HTR-8/SVneo (cell line): ENCODE data around the gene DELE1.
A peak's percentile ranks its signal among the peaks of the same experiment; 100 is the strongest.

Source experiments
- DNase-seq: peaks from one replicate; pipeline ENCODE4 v3.0.0; 2011; ENCODE audit warnings: low spot score, mixed read lengths; ENCODE audit not compliant: insufficient read length
- FAIRE-seq: peaks from 2 replicates; lab custom pipeline; 2011; peaks lifted over from hg19 to GRCh38; lab: Jason Lieb, UNC

DELE1 gene

DNA sequence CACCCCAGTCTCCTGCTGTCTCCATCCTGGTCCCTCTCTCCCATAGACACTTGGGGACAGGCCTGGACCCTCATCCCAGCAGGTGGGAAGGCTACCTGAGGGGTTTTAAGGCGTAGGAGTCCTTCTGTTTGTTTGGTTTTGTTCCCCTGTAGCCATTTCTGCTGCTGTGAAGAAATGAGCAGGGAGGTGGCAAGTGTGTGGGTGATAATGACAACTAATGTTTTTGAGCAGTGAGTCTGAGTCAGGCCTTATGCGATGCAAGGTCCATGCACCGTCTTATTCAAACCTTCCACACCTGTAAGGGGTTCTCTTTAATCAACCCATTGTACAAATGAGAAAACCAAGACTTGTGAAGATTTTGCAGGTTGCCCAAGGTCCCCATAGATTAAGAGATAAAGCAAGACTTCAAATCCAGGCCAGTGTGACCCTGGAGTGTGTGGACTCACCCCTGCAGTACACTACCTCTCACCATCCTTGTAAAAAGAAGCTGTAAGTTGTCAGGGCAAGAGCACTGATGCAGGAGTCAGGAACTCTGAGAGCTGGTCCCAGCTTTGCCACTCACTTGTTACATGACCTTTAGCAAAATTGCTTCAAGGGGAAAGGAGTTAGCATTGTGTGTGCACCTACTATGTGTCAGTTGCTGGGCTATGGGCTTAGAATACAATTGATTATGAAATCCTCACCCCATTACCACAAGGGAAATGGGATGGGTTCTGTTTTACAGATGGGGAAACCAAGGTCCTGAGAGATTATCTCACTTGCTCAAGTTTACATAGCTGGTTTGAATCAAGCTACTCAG is 26.7 kb downstream of the DELE1 start:
- FAIRE-seq (no peak), DNase-seq (no peak)

DNA sequence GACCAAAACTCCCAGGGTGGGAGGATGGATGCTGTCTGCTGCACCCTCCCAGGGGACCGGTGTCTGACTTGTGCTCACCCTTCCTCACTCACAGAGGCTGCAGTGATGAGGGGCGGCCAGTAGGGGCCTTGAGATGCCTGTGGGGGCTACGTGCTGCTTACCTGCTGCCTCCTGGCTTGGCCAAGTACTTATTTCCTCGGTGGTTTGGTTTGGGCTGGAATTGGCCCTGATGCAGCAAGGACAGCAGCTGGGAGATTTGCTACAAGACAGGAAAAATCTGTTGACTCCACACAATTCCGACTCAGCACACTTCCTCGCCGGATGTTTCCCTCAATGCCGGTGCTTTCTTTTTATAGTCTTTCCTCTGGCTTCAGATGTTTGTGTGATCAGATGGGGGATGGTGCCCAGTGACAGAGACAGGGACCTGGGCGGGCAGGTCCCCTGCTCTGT is 27.7 kb downstream of the DELE1 start:
- DNase-seq (no peak), FAIRE-seq (peak; percentile 38)

DNA sequence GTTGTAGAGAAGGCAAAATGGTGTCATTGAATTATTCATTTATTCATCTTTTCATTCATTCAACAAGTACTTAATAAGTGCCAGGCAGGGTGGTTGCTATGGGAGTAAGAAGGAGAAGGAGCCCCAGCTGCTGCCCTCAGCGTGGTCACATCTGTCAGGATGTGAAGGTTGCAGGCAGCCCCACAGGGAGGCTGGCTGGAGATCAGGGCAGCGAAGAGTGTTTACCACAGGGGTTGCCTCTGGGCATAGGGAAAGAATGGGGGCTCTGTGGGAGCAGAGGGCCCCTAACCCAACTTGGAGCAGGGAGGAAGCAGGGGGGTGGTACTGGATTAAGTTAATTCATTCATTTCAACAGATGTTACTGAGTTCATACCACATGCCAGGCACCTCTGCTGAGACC is 28.3 kb downstream of the DELE1 start:
- DNase-seq, result no peak
- FAIRE-seq, result no peak

DNA sequence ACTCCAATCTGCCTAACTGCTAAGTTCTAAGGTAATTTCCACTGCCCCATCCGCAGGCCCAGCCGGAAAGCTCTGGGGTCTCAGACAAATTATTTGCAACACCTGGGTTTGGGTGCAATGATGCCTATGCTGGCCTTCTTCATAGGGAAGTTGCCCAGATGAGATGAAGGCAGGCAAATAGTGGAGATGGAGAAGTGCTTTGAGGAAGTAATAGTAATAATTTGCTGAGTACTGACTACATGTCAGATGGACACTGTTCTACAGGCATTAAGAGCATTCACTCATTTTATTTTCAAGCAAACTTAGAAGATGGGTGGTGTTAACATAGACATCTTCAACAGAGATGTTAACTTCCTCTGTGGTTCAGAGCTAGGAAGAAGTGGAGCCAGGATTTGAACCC is 30.5 kb downstream of the DELE1 start:
- FAIRE-seq (no peak), DNase-seq (no peak)

- DNase-seq, result no peak
- FAIRE-seq, result no peak
Observed at GRCh38 chr5:141957367-141957996, 33.8 kb downstream of the DELE1 start.

DNA sequence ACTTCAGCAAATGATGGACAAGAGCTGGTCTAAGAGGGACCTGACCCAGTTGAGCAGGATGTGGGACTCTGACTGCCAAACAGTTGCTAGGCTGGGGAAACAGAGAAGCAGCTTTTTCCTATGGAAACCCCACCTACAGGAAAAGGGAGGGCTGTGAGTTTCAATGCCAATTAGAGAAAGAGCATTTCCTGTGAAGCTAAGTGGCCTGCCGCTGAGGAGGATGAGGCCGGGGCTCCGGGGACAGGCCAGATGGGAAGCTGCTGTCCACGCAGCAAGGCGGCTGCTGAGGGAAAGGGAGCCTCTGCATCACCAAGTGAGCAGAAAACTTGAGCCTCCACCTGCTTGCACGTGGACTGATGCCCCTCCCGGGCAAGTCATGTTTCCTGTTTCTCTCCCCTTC is 34.4 kb downstream of the DELE1 start, which contains the start of gene PCDH12:
Gene PCDH12, minus strand, starts transcription at position 90 of the 400 bp plus-strand sequence. CDS start 351 bp downstream, outside the sequence.
- DNase-seq (no peak), FAIRE-seq (no peak)

GRCh38 chr5:141958546-141959172 is 35.0 kb downstream of the DELE1 start:
- FAIRE-seq (no peak), DNase-seq (no peak)

- no peak for FAIRE-seq
- DNase-seq, result no peak
Observed at GRCh38 chr5:141960018-141960417, 36.3 kb downstream of the DELE1 start.

DNA sequence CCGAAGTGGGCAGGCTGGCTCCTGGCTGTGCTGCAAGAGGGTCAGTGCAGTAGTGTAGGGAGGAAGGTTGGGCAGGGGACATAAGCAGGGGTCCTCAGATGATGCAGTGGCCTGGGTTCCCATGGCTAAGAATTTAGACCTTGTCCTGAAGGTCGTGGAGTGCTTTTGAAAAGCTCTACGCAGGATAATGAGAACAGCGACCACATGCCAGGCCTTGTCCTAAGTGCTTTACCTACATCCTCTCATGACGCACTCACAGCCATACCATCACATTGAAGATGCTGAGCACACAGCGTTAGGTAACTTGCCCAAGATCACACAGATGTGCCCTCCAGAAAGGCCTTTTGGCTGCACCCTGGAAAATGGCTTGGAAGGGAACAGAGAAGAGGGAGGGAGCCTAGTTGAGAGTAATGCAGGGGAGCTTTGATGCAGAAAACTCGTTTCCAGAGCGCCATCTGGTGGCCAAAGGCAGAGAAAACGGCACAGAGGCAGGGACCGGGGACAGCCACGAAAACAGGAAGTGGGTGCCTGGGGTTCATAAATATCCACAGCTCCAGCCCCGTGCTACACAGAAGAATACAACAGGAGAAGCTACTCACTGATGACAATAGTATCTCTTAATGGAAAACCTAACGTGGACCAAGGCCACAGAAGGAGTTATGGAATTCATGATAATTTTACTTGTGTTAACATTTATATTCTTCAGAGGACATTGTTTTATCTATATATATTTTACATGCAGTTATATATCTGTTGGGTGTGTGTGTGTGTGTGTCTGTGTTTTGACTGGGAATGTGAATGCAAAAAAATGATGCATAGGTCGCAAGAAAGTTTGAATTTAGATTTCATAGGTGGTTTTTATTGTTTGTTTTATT is 37.0 kb downstream of the DELE1 start:
- DNase-seq (peak; percentile 87), FAIRE-seq (peak; percentile 82)

- DNase-seq, result no peak
- no peak for FAIRE-seq
Observed at GRCh38 chr5:141961466-141961865, 37.8 kb downstream of the DELE1 start.

- DNase-seq (no peak), FAIRE-seq (no peak)
Observed at GRCh38 chr5:141963701-141964100, 40.0 kb downstream of the DELE1 start.

- FAIRE-seq (no peak), DNase-seq (no peak)
Observed at GRCh38 chr5:141965071-141965470, 41.4 kb downstream of the DELE1 start.

- FAIRE-seq, result no peak
Observed at GRCh38 chr5:141966275-141966962, 42.7 kb downstream of the DELE1 start.

DNA sequence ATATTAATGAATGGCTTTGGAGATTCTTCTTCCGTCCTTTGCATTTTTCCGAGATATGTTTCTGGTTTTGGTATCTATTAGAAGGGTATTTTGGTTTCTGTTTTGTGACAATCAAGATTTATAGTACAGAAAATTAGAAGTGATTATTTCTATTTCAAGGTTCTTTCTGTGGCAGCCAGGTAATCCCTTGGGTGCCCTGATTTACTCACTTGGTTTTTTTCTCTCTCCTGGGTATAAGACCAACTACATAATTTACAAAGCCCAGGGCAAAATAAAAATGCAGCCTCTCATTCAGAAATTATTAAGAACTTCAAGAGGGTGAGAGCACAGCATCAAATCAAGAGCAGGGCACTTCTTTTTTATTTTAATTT is 43.3 kb downstream of the DELE1 start:
- FAIRE-seq (no peak), DNase-seq (no peak)

More at GRCh38 chr5:141966275-141966962, 42.7 kb downstream of the DELE1 start:
- DNase-seq, result no peak

GRCh38 chr5:141968914-141969608 is 45.4 kb downstream of the DELE1 start, which contains the start of gene RNF14:
Gene RNF14, plus strand, starts transcription at chr5:141969105. Its CDS starts 4,484 bp downstream, at chr5:141973589.
- FAIRE-seq, result peak; percentile 77

GRCh38 chr5:141969783-141970771 is 46.4 kb downstream of the DELE1 start:
- no peak for FAIRE-seq

More at GRCh38 chr5:141968914-141969608, 45.4 kb downstream of the DELE1 start, which contains the start of gene RNF14:
- peak; percentile 94 for DNase-seq

GRCh38 chr5:141973871-141974595 is 50.4 kb downstream of the DELE1 start:
- FAIRE-seq (peak; percentile 9), DNase-seq (no peak)

More at GRCh38 chr5:141969783-141970771, 46.4 kb downstream of the DELE1 start:
- DNase-seq, result no peak
